Mammary epithelial cell (primary cell): ENCODE measurements around the gene UGGT2.

Experiments
- CTCF ChIP-seq, 2 donors: IDR thresholded peaks in 1 of 2; conservative IDR thresholded peaks in 1 of 2; 2 replicates each; pipeline ENCODE4 v1.5.1; 2011 to 2012; ENCODE audit warnings: inconsistent platforms in 2 of 2, low read length in 2 of 2, mild to moderate bottlenecking in 2 of 2, control low read depth in 1 of 2, low read depth in 1 of 2; ENCODE audit not compliant: insufficient read depth in 1 of 2; ENCODE audit errors: extremely low read depth in 1 of 2
- EZH2 ChIP-seq: IDR thresholded peaks from 2 replicates; pipeline ENCODE4 v1.6.1; 2012; ENCODE audit warnings: low read length, inconsistent platforms, borderline replicate concordance

GRCh38 chr13:95950103-95950502, 103.1 kb downstream of the UGGT2 start:
- TF ChIP-seq CTCF (conservative IDR thresholded peaks at IDR 0.05 in 1 of 2, IDR thresholded peaks at IDR 0.05 in 1 of 2; ENCODE audit: extremely low read depth in 1 of 2, insufficient read depth in 1 of 2, low read depth in 1 of 2, low read length in 2 of 2) (no peak), EZH2 (no peak)
